Airway epithelial cell (primary cell): ENCODE results near the gene ZNF688. TPM values are rescaled to one million over a fixed set of nuclear protein-coding genes. Genes with fewer than 3 reads are reported as not detected.

ENCODE experiments used
- total RNA-seq: library from RNA; depleted of rRNA; stranded (reverse); fragments of >200 nt; gene quantifications from 2 replicates; pipeline ENCODE4 v1.2.3, GENCODE V29; 2015

Gene ZNF688
- 8.7 and 11.8 TPM in 2 replicates for total RNA-seq

DNA sequence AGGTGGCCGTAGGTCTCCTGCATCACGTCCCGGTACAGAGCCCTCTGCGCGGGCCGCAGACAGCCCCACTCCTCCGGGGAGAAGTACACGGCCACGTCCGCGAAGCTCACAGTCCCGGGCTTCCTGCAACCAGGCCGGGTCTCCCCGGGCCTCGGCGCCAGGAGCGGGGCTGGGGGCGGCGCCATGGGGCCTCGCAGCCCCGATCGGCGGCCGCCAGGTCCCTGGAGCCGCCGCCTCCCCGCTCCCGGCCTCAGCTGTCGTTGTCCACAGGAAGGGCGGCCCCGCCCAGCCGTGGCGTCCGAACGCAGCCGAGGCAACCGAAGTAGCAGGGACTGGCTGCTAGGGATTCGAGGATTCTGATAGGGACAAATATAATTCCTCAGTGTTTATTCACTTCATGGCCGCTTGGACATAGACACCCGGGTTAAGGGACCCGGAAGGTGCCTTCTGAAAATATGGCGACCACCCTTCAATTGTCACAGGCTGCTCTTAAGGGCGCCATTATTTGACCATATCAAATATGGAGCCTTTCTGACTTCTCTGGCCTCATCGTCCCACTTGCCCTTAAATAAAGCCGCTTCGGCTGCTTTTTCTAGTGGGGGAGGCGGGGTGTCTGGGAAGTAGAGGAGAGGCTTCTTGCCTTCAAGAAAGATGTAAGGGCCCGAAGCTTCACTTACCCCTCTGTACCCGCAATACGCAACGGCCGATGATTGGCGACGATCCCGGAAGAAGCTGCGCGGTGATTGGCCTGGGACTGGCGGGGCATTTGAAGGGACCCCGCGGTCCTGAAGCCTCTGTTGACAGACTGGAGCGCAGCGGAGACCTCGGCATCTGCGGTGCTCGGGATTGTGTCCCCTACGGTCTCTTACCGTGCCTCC lies at the start of gene ZNF688:
ZNF688 (minus strand) TSS at position 270 of the 878 bp plus-strand sequence; CDS start at position 185, 85 bp downstream.

DNA sequence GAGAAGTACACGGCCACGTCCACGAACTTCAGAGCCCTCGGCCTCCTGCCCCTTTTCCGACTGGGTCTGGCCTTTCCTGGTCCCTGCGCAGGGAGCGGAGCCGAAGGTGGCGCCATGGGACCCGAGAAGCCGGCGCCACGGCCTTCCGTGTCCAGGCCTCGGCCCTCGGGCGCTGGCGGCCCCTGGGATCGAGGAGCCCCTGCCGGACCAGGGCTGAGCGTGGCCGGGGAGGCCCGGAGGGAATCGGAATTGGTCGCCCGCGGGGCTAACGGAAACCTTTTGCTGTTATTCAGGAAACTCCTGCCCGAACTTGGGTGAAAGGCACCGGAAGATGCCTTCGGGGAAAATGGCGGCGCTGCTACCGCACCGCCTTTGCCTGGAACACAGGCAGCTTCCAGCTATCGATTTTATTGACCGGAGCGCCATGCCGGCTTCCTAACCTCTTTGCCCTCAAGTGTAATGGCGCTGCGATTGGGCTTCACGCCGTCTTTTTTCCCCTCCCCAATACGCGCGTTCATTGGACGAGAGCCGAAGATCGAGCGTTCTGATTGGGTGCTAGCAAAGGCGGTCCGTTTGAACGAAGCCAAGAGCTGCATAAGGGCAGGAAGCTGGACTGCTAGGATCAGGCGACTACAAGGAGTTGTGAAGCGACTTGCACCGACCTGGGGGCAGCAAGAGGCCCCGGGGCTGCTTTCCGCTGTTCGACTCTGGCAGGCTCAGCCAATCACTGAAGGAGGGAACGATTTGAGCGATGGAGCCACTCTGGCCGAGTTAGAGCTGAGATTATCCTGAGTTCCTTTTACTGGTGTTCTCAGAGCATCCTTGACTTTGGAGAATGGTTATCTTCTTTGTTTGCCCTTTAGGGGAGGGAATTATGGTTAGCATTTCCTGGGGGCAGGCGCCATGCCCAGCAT lies 38.7 kb upstream of the ZNF688 start, which contains the start of gene ZNF689:
ZNF689 (minus strand) TSS at position 464 of the 914 bp plus-strand sequence; CDS start at position 116, 348 bp downstream.

DNA sequence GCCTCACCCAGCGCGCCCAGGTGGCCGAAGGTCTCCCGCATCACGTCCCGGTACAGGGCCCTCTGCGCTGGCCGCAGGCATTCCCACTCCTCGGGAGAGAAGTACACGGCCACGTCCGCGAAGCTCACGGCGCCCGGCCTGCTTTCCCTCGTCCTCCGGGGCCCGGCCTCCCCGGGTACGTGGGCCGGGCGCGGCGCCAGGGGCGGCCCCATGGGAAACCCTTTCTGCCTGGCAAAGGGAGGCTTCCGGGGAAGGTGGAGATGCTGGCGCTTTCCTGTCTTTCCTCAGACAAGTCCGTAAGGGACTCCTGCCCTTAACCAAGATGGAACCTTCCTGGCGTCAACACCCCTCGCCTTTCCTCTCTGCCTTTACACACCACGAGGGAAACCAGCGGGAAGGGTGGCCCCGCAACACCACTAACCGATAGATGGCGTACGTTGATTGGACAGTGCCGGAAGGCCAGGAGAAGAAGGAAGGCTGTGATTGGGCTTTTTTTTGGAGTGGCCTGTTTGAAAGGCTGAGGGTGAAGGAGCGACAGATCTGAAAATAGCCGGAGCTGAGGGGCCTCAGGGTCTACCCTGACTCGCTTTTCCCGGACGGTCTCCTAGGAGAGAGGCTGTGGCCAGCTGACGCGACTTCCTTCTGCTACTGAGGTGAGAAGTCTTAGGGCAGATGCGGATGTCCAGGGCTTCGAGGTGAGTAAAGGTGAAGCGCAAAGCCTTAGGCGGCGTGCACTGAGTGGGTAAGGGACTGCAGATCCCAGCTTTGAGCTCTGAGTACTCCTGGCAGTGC lies 14.1 kb upstream of the ZNF688 start, which contains the start of gene ZNF785:
ZNF785 (minus strand) TSS at position 298 of the 792 bp plus-strand sequence; CDS start at position 212, 86 bp downstream.

DNA sequence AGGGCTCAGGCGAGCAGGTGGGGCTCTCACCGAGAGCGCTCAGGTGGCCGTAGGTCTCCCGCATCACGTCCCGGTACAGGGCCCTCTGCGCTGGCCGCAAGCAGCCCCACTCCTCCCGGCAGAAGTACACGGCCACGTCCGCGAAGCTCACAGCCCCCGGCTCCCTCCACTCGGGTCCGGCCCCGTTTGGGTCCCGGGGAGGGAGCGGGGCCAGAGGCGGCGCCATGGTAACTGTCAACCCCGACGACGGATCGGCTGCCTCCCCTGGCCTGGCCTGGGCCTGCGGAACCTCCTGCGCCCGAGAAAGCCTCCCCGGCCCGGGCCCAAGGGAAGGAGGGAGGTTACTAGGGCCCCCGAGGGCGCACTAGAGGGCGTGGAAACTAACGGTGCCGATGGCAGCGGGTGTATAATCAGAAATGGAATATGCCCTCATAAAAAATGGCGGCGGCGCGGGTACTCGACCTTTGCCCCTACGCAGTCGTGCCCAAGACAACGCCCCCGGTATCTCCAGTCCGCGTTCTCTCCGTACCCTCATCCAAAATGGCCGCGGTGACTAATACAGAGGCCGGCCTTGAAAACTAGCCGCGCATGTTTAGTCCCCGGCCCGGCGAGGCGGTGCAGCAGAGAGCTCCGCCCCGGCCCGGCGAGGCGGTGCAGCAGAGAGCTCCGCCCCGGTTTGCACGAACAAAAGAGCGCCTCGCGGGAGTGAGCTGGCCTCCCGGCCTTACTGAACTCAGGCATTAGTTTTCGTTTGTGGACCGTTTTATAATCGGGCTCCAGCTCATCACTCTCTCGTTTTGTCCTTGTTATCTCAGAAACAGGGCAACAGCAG lies 13.3 kb downstream of the ZNF688 start, which contains the start of gene ZNF764:
ZNF764 (minus strand) TSS at position 418 of the 832 bp plus-strand sequence; CDS start at position 226, 192 bp downstream.

DNA sequence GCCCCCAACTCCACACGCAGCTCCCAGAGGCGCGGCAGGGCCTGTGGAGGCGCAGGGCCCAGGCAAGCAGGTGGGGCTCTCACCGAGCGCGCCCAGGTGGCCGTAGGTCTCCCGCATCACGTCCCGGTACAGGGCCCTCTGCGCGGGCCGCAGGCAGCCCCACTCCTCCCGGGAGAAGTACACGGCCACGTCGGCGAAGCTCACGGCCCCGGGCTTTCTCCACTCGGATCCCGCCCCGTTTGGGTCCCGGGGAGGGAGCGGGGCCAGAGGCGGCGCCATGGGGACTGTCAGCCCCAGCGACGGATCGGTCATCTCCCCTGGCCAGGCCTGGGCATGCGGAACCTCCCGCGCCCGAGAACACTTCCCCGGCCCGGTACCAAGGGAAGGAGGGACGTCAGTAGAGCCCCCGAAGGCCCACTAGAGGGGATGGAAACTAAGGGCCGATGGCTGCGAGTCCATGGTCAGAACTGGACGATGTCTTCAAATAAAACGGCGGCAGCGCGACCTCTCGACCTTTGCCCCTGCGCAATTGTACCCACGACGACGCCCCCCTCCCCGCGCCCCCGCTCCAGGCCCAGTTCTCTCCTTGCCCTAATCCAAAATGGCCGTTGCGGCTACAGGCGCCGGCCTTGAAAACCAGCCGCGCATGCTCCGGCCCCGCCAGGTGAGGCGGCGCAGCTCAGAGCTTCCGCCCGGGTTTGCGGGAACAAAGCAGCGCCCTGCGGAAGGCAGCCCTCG lies 37.0 kb downstream of the ZNF688 start, which contains the start of gene ZNF747:
ZNF747 (minus strand) TSS at position 491 of the 738 bp plus-strand sequence; CDS start at position 312, 179 bp downstream.

DNA sequence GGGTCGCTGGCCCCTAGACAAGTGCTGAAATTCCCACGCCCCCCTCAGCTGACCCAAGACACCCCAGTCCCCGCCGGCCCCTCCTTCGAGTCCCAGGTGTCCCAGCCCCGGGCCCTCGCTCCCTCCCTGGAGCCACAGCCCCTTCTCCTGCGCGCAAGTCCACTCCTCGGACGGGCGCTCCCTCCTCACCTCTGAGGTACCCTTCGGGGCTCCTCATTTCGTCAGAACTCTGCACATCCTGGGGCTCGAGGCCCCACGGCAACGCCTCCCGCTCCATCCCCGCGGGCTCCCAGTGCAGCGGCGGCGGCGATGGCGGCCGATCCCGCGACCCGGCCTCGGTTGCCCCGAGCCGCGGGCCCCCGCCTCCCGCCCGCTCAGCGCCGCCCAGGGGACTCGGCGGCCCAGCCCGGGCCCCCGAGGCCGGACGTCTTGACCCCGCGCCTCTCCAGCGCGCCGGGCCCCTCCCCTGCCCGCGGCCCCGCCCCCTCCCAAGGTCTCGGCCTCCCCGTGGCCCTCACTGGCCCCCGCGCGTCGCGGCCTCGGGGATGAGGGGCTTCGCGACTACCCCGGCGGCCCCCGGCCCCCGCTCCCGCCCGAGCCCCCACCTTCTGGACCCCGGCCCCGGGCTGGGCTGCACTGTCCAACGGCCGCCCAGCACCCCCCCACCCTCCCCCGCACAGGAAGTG lies 45.2 kb downstream of the ZNF688 start, which contains the start of gene ZNF768:
ZNF768 (minus strand) TSS at position 430 of the 686 bp plus-strand sequence; CDS start at position 277, 153 bp downstream.

Other genes starting within 250 kb of the ZNF688 start
- gene CD2BP2, start 216.4 kb downstream of the ZNF688 start, total RNA-seq, result 38.1 and 39.5 TPM in 2 replicates
- gene TBC1D10B, start 201.2 kb downstream of the ZNF688 start, total RNA-seq, result 35.3 and 37.5 TPM in 2 replicates
- gene MYL11, start 196.9 kb downstream of the ZNF688 start, total RNA-seq, result not detected in 2 replicates
- gene SEPTIN1, start 189.2 kb downstream of the ZNF688 start, total RNA-seq, result not detected in 2 replicates
- 8.3 and 9.5 TPM in 2 replicates for gene ZNF48, start 176.3 kb downstream of the ZNF688 start, total RNA-seq
- gene ZNF771, start 164.1 kb downstream of the ZNF688 start, total RNA-seq, result 7.9 and 19.4 TPM in 2 replicates
- 48.1 and 55.7 TPM in 2 replicates for gene DCTPP1, start 141.7 kb downstream of the ZNF688 start, total RNA-seq
- gene SEPHS2, start 125.8 kb downstream of the ZNF688 start, total RNA-seq, result 18.9 and 19.5 TPM in 2 replicates
- gene ITGAL, start 99.0 kb downstream of the ZNF688 start, total RNA-seq, result not detected in 2 replicates
- 27.6 and 31.6 TPM in 2 replicates for gene ZNF768, start 45.1 kb downstream of the ZNF688 start, total RNA-seq
- 5.5 and 7.0 TPM in 2 replicates for gene ZNF747, start 36.9 kb downstream of the ZNF688 start, total RNA-seq
- 6.3 and 8.2 TPM in 2 replicates for gene ZNF764, start 13.3 kb downstream of the ZNF688 start, total RNA-seq
- gene ZNF785, start 14.0 kb upstream of the ZNF688 start, total RNA-seq, result 3.2 and 4.3 TPM in 2 replicates
- gene ZNF689, start 38.7 kb upstream of the ZNF688 start, total RNA-seq, result 3.4 and 5.5 TPM in 2 replicates
- gene PRR14, start 79.2 kb upstream of the ZNF688 start, total RNA-seq, result 14.7 and 27.7 TPM in 2 replicates
- 21.3 and 29.2 TPM in 2 replicates for gene FBRS, start 86.7 kb upstream of the ZNF688 start, total RNA-seq
- gene SRCAP, start 127.5 kb upstream of the ZNF688 start, total RNA-seq, result 7.4 and 12.9 TPM in 2 replicates
- 17.9 and 19.8 TPM in 2 replicates for gene PHKG2, start 176.7 kb upstream of the ZNF688 start, total RNA-seq
- gene CFAP119, start 190.3 kb upstream of the ZNF688 start, total RNA-seq, result 1.7 and 3.0 TPM in 2 replicates
- gene RNF40, start 190.6 kb upstream of the ZNF688 start, total RNA-seq, result 66.8 and 76.7 TPM in 2 replicates
- gene ZNF629, start 215.5 kb upstream of the ZNF688 start, total RNA-seq, result 9.9 and 14.6 TPM in 2 replicates